NCI-H510A (cell line): ENCODE data around the gene CAMK2D.

Source experiments
- DNase-seq: peaks from one replicate; lab custom pipeline; 2025; lab: John Stamatoyannopoulos, UW

The CAMK2D gene

DNA sequence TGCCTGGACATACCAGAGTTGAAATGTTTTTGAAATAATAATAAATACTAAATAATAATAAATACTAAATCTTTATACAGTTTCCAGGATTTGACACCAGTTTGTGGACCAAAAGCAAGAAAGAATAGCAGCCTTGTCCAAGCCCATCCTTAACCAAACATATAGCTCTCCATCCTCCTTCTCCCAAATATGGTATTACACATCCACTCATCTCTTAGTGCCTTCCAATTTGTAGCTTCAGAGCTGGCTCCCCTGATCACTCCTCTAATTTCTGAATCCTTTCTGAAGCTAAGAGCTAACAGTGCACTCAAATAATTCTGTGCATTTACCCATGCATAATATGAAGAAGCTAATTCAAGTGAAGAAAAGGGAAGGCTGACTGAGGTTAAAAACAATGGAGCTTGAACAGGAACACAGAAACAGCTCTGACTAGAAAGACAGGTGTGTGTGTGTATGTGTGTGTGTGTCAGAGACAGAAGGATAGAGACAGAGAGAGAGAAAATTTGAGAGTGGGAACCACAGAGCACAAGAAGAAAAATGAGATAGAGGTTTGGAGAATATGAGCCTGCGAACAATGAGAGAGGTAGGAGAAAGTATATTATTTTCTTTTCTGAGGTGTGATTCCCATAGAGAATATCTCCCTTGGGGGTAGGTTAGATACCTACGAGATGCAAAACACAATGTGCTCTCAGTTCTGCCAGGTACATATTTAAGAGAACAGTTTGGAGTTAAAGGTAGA lies 123.5 kb downstream of the CAMK2D start:
- DNase-seq, result no peak

DNA sequence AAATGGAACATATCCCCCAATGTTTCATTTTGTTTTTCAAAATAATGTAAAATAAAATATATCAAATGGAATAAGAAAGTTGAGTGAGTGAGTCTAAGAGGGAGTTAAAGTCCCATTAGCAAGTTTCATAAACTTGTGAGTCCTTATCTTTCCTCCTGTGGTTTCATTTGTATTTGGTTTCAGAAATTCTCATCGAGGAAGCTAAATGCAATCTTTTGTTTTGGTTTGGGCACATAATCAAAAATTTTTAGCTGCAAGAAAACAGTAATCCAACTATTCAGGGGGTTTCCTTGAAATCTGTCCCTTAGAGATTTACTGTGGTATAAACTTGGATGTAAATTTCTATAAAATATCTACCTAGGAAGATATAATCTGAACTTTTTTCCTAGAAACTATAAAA lies 124.2 kb downstream of the CAMK2D start:
- DNase-seq, result no peak

DNA sequence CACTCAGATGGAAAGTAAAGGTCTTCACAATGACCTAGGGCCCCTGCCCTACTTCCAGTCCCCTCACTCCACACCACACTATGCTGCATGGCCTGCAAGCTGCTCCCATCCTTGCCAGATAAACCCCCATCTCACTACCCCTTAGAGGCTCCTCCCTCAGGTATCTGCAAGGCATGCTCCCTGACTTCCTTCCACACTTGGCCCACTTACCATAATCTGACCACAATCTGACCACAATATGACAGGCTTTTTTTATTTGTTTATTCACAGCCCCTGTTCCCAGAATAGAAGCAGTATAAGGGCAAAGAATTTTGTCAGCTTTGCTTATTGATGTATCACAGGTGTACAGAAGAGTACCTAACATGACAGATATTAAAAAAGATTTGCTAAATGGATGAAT lies 124.7 kb downstream of the CAMK2D start:
- no peak for DNase-seq

DNA sequence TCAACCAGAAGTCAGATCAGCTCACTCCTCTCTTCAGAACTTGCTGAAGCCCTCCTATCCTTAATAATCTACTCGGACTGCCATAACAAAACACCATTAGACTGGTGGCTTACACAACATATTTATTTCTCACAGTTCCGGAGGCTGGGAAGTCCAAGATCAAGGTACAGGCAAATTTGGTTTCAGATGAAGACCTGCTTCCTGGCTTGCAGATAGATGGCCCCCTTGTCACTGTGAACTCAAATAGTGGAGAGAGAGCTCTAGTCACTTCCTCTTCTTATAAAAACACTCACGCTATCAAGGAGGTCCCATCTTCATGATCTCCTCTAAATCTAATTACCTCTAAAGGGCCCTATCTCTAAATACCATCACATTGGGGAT lies 125.1 kb downstream of the CAMK2D start:
- DNase-seq, result no peak

GRCh38 chr4:113635739-113636437 lies 125.7 kb downstream of the CAMK2D start:
- DNase-seq, result no peak

DNA sequence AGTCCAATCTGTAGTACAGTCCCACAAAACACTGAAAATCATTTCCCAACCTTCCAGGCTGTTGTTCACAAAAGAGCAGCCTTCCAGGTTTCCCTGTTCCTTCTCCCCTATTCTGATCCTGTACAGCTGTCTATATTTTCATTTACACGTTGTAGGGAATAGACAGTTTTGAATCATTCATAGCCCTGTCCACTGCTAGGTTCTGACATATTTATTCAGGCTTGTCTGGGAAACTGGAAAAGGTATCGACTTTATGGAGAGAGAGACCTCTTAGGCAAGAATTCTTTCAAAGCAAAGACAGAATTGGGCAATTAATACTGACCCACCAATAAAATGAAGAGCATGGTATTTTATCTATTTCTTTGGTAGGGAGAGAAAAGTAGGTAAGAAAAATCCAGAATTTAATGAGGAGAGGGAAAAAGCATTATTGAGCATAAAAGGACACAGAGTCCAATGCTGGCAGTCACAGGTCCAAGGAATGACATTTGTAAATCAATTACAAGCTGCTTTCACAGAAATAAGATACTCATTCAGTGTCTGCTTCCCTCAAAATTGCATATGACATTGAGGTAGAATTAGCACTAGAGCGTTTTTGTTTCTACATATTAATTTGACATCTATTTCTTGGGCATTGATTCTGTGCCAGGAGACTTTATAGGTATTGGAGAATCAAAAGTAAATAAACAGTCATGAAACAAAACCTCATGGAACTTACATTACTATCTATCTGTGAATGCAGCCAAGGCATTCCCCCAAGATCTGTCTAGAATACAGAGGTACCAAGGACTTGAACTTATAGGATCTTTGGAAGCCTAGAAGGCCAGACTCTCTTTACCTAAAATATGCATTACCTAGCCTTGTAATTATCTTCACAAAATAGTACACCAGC lies 127.2 kb downstream of the CAMK2D start:
- DNase-seq, result no peak

DNA sequence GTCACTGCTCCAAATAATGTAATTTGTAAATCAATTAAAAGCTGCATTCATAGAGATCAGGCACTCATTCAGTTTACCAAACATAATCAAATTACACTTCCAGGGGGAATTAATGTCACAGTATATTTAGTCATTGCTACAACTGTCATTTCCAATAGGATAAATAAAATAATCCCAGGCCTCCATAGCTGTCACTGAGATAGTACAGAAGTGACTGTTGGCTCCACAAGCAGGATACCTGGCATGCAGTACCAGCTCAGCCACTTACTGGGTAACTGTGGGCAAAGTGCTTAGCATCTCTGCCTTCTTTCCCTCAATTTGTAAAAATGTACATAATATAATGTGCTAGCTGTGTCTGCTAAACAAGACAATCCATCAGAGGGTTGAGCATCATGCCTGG lies 128.1 kb downstream of the CAMK2D start:
- DNase-seq, result no peak

- DNase-seq, result no peak
These were observed 132.8 kb downstream of the CAMK2D start for GRCh38 chr4:113628711-113629110.

DNA sequence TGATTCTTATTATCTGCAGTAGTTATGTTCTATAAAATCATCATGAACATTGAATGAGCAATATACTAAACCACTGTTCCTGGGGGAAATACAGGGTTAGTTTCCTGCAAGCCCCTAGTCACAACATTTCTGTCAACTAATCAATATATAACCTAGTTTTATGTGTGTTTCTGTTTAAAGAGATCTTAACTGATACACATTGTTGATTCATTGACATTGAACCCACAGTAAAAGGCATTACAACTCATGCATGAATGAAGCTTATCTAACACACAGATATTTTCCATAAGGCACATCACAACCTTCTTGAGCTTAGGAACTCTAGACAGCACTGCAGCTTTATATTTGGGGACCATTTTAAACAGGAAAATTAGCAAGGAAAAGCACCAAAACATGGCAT lies 134.2 kb downstream of the CAMK2D start:
- DNase-seq, result no peak

DNA sequence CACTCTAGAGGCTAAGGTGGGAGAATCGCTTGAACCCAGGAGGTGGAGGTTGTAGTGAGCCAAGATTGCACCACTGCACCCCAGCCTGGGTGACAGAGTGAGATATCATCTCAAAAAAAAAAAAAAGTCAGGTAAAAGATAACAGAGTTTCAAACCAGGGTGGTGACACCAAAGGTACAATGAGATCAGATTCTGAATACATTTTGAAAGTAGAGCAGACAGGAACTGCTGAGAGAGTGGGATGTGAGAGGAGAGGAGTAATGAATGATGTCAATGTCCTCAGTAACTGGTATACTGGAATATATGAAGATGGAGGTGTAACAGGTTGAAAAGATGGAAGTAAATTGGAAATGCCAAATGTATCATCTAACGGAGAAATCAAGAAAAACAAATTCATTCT lies 135.6 kb downstream of the CAMK2D start:
- no peak for DNase-seq

DNA sequence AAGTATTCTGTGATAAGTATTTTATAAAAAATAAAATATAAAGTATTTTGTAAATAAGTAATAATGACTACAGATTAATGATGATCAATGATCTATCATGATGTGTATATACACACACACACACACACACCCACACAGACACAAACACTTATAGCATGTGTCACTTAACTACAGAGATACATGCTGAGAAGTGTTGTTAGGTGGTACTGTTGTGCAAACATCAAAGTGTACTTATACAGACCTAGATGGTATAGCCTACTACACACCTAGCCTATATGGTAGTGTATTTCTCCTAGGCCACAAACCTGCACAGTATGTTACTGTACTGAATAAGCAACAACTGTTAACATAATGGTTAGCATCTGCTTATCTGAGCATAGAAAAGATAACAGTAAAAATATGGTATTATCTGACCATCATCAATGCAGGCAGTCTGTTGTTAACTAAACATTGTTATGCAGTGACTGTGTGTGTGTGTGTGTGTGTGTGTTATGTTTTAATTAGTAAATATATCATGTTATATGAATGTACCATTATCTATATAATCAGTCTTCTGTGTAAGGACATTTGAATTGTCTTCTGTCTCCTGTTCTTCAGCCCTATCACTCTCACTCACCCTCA lies 138.2 kb downstream of the CAMK2D start:
- DNase-seq, result no peak

GRCh38 chr4:113621633-113622032 lies 139.9 kb downstream of the CAMK2D start:
- no peak for DNase-seq

GRCh38 chr4:113620032-113620431 lies 141.5 kb downstream of the CAMK2D start:
- DNase-seq, result no peak

DNA sequence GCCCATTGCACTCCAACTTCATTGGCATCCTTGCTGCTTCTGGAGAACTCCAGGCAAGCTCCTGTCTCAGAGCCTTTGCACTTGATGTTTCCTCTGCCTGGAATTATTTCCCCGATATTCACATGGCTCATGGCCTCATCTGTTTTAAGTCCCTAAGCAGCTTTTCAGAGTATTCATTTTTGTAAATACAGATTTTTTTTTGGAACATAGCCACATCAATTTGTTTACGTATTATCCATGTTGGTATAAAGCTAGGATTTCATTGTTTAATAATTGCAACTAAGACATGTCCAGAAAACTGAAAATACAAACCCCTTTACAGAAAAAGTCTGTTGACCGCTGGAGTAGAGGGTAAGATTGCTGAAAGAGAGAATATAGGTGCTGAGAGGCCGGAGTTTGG lies 142.0 kb downstream of the CAMK2D start:
- DNase-seq, result no peak

DNA sequence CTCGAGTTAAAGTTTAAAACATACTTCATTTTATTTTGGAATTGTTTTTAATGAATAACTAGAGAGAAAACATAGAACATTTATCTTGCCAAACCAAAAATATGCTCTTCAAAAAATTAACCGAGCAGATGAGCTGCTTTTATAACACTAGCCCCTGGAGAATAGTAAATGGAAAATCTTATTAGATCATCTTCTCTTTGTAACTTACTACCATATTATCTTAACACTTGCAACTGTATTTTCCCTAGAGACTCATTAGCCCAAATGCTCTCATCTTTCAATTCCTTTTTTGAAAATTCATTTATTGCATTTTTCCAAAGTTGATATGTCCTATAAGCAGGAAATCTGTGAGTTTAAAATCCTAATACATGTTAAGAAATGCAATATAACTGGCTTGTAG lies 143.3 kb downstream of the CAMK2D start:
- DNase-seq, result no peak

- no peak for DNase-seq
These were observed 144.3 kb downstream of the CAMK2D start for GRCh38 chr4:113617195-113617594.

- DNase-seq, result no peak
These were observed 145.1 kb downstream of the CAMK2D start for GRCh38 chr4:113616443-113616842.

DNA sequence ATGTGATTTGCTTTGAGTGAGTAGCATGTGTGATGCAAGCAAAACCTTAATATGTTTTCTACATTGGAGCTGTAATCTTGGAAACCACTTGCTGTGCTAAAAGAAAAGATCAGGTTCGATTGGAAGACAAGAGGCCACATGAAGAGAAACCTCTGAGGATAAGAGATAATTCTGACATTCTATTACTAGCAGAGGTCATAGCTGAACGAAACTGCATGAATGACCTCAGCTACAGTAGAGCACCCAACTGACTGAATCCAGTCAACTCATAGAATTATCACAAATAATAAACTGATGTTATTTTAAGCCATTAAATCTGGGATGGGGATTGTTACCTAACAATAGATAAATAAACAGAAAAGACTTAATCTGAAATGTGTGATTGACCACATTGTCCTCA lies 147.1 kb downstream of the CAMK2D start:
- DNase-seq, result no peak

- no peak for DNase-seq
These were observed 148.0 kb downstream of the CAMK2D start for GRCh38 chr4:113613503-113613902.

DNA sequence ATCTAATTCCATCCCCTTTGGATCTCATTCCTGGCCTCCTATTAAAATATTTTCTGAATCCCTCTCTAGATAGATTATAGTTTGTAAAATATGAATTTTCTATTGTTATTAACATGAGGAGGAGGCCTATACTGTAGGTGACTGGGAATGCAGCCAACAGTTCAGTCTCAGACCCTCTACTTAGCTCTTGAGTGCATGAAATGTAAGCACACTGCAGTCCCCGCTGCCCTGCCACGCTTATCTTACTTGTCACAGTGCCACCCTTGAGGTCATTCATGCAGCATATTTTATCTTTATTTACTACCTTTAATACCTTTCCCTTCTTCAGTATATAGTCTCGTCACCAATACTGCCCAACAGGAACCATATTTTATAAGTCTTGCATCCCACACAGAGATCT lies 151.0 kb downstream of the CAMK2D start:
- DNase-seq, result peak; percentile 29

DNA sequence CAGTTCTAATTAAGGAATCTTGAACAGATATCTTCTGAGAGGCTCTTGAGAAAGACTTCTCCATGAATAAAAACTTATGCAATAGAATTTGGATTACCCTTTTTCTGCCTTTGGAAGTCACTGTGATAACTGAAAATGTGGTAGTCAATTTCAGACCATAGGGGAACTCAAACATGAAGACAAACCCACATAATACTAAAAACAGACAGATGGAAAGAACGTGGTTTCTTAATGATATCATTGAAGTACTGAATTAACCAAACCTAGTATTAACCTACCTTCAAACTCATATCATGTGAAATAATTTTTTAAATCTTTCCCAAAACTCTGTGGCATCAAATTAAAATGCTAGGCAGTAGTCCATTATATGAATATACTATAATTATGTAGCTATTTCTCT lies 153.5 kb downstream of the CAMK2D start:
- no peak for DNase-seq

GRCh38 chr4:113607147-113607720 lies 154.3 kb downstream of the CAMK2D start:
- DNase-seq, result no peak
